Renal pelvis (tissue), 4 donors: Measurements from ENCODE around the gene MISP. TPM values are rescaled to one million over a fixed set of nuclear protein-coding genes. Genes with fewer than 3 reads are reported as not detected.
A peak's percentile ranks its signal among the peaks of the same experiment; 100 is the strongest.
"Not testable (repeated sequence)": the region's sequence is repeated elsewhere in the genome, so short reads cannot be mapped to it uniquely, and the experiment has no call there.

Experiments
- DNase-seq: peaks from one replicate; pipeline ENCODE4 v3.0.0-alpha.2; 2013
- polyA plus RNA-seq, 3 donors: library from polyadenylated mRNA; unstranded; fragments of 120-200 nt; gene quantifications; one replicate each; pipeline ENCODE4 v1.2.1, GENCODE V29; 2013; ENCODE audit not compliant: insufficient read length in 3 of 3

Gene MISP
- polyA plus RNA-seq, 3 donors = 7.1 to 11.2 (median 7.5) TPM

DNA sequence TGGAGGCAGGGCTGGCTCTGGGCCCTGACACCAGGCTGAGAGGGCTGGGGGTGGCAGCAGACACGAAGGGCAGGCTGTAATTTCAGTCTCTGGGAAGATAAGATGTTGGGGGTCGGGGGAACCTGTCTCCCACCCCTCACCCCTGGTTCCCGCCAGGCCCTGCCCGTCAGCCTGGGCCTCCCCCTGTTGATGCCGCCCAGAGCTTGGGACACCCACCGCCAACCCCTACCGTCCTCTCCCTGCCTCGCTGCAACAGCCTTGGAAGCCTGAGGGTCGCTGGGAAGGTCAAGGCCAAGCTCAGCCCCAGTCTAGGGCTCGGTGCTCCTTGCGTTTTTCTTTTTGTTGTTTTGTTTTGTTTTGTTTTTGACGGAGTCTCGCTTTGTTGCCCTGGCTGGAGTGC, 27.7 kb upstream of the MISP start:
- no peak for DNase-seq

- DNase-seq = no peak
These were observed 27.2 kb upstream of the MISP start for GRCh38 chr19:723714-724113.

- no peak for DNase-seq
These were observed 25.3 kb upstream of the MISP start for GRCh38 chr19:725461-726089.

- no peak for DNase-seq
These were observed 23.6 kb upstream of the MISP start for GRCh38 chr19:726993-727956.

DNA sequence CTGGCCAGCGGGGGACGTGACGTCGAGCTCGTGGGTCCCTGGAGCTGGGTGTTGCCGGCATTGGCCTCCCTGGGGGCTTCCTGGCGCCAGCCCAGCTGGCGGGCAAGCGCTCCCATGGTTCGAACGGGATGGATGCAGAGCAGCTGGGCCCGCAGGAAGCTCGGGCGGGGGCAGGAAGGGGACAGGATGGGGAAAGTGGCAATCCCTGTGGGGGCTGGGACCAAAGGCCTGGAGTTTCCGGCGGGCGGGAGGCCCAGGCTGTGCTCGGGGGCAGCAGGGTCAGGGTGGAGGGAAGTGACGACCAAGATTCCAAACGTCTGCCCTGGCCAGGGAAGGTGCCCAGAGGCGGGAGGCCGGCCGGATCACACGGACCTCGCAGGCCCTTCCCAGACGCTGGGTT, 22.9 kb upstream of the MISP start:
- no peak for DNase-seq

- not testable (repeated sequence) for DNase-seq
These were observed 21.3 kb upstream of the MISP start for GRCh38 chr19:729564-729963.

DNA sequence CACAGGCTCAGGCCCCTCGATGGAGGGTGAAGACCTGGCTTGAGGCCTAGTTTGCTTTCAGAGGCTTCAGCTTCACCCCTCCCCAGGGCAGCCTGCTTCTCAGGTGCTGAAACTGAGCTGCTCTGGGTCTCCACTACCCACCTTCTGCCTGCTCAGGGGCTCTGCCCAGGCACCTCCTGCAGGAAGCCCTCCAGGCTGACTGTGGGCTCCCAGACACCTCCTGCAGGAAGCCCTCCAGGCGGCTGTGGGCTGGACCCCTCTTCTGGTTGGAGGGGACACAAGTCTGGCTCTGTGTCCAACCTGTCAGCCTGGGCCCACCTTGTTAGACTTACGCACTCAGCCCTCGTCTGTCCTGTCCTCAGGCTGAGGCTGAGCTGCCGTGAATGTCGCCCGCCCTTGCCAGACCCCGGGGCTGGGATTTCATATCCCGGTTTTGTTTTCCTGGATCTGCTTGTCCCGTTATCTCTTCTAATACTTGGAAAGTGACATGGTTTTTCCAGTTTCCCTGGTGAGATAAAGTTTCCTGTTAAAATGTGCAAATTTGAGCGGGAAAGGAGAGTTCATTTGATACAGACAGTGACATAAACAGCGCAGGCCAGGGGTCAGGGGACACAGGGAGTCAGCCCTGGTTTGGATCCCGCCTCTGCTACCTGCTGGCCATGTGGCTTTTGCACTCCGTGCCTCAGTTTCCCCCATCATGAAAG, 20.8 kb upstream of the MISP start:
- DNase-seq = no peak

DNA sequence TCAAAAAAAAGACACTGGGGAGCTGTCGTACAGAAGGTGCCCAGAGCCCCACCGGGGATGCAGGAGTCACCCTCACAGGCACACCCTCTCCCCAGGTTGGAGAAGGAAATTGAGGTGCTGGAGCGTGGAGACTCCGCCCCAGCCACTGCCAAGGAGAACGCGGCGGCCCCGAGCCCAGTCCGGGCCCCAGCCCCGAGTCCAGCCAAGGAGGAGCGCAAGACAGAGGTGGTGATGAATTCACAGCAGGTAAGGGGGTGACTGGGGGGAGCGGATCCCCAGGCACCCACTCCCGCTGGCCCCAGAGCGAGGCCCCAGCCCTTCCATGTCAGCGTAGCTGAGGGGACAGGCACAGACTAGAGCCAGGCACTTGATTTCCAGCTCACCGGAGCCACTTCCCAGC, 19.9 kb upstream of the MISP start:
- no peak for DNase-seq

GRCh38 chr19:732148-733069, 18.5 kb upstream of the MISP start:
- DNase-seq = no peak

GRCh38 chr19:734716-735115, 16.2 kb upstream of the MISP start:
- no peak for DNase-seq

DNA sequence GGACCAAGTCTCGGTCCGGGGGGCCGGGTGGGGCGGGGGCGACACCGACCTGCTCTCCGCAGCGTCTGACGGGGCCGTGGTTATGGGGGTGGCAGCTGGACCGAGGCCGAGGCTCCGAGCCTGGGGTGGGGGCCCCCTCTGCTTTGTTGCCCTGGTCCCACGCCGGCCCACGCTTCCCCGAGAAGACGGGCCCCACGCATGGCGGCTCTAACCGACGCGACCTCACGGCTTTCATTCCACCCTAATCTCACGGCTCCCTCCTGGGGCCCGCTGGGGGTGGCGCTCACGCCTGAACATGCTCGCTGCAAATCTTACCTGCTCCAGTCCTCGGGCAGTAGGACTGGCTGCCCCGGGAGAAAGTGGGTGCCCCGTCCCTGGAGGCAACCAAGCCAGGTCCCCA, 14.8 kb upstream of the MISP start:
- DNase-seq = no peak

DNA sequence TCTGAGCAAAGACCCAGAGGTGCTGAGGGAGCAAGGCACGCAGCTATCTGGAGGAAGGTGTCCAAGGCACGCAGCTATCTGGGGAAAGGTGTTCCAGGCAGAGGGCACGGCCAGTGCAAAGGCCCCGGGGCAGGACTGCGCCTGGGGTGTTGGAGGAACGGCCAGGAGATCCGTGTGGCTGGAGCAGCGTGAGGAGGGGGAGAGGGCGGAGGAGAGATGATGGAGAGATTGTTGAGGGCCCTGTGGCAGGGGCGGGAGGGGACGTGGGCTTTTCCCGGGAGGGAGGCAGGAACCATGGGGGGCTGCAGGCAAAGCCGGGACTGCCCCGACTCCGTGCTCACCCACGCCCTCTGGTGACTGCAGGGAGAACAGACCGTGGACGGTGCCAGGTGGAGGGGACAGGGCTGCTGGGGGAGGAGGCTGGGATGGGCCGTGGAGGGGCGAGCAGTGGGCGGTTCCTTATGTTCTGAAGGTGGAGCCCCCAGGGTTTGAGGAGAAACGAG, 13.3 kb upstream of the MISP start:
- DNase-seq = no peak

- DNase-seq = no peak
These were observed 12.3 kb upstream of the MISP start for GRCh38 chr19:738509-739128.

DNA sequence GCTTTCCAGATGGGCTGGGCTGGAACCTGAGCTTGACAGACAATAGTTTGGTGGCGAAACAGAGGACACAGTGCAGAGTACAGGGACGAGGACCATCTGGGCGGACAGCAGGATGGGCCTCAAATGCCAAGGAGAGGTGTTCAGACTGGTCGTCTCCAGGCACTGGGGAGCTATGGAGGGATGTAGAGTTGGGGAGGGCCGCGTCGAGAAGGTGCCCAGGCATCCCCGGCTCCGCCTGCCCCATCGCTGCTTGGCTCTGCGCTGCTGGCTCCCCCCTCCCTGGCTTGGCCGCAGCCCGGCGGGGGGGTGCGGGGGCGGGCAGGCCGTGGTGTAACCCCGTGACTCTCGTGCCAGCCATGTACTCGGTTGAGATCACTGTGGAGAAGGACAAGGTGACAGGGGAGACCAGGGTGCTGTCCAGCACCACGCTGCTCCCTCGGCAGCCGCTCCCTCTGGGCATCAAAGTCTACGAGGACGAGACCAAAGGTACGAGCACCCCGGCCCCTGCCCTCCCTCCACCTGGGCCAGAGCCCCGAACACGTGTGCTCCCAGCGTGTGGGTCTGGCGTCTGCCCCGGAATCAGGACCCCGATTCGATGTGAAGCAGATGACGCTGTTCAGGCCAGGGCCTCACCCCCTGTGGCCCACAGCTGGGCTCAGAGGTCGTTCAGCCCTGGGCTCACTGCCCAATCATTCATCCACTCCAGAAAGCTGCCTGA, 10.8 kb upstream of the MISP start:
- DNase-seq = no peak

- DNase-seq = not testable (repeated sequence)
These were observed 10.0 kb upstream of the MISP start for GRCh38 chr19:740816-741505.

GRCh38 chr19:741506-742131, 9.3 kb upstream of the MISP start:
- DNase-seq = no peak

DNA sequence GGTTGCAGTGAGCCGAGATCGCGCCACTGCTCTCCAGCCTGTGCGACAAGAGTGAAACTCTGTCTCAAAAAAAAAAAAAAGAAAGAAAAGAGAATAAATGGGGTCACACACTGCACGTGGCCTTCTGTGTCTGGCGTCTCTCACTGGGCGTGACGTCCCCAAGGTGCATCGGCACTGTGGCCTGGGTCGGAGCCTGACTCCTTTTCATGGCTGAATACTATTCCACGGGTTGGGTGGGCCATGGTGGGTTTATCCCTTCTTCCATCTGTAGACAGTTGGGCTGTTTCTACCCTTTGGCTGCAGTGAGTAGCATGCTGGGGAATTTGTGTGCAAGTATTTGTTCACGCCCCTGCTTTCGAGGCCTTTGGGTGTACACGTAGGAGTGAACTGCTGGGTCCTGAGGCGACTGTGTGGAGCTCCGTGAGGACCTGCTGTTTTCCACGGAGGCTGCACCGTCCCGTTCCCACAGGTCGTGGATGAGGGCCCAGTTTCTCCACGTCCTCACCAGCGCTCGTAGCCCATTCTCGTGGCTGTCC, 8.3 kb upstream of the MISP start:
- DNase-seq = no peak

DNA sequence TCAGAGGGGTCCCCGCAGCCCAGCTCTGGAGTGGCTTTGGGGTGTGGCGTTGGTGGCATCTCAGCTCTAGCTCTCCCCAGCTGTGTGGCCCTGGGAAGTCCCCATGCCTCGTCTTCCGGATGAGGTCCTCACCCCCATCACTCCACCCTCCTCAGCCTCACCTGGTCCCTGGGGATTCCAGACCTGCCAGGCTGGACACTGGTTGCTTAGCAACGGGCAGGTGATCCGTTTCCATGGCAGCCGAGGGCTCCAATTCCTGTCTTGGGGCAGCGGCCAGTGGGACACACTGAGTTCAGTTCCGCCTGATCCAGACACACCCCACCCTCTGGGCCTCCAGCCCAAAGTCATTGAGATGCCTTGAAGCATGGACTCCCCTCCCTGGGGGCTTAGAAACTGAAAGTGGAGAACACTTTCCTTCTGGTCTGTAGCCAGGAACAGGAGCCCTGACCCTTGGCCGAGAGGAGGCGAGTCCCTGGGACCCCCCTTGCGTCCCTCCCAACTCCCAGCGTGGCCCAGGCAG, 7.7 kb upstream of the MISP start:
- DNase-seq = peak; percentile 81

- not testable (repeated sequence) for DNase-seq
These were observed 5.8 kb upstream of the MISP start for GRCh38 chr19:745138-745537.
